ENCODE measurements around the gene OTUB2.

GRCh38 chr14:94045563-94046345 is 19.6 kb downstream of the OTUB2 start:
- TF ChIP-seq SRF (IDR thresholded peaks at IDR 0.05; ENCODE audit: low read depth, low read length) = no peak
- TF ChIP-seq YY1 (IDR thresholded peaks at IDR 0.05; ENCODE audit: low read depth, low read length) = no peak
- TF ChIP-seq RBBP5 (IDR thresholded peaks at IDR 0.05; ENCODE audit: borderline replicate concordance, low read depth, low read length) = no peak
- TF ChIP-seq JUND (IDR thresholded peaks at IDR 0.05; ENCODE audit: low read length) = no peak
- no peak for TF ChIP-seq SUZ12 (IDR thresholded peaks at IDR 0.05; ENCODE audit: low read length)
- no peak for TF ChIP-seq POLR2A (IDR thresholded peaks at IDR 0.05; ENCODE audit: control extremely low read depth in 1 of 2, low read depth in 2 of 2, low read length in 2 of 2)
- no peak for TF ChIP-seq CTCF (IDR thresholded peaks at IDR 0.05; ENCODE audit: control extremely low read depth in 1 of 3, insufficient read depth in 1 of 3, low read depth in 1 of 3, low read length in 3 of 3)
- TF ChIP-seq, protein P1, sequence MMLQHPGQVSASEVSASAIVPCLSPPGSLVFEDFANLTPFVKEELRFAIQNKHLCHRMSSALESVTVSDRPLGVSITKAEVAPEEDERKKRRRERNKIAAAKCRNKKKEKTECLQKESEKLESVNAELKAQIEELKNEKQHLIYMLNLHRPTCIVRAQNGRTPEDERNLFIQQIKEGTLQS (IDR thresholded peaks at IDR 0.05; ENCODE audit: insufficient read depth, low read depth, low read length) = no peak
- no peak for TF ChIP-seq EZH2 (IDR thresholded peaks at IDR 0.05; ENCODE audit: low read depth, low read length, severe bottlenecking)
- no peak for TF ChIP-seq RAD21 (IDR thresholded peaks at IDR 0.05 in 1 of 2, conservative IDR thresholded peaks at IDR 0.05 in 1 of 2; ENCODE audit: low read depth in 2 of 2, low read length in 2 of 2)
- TF ChIP-seq TEAD4 (IDR thresholded peaks at IDR 0.05; ENCODE audit: low read depth, low read length) = no peak
- TF ChIP-seq JUN (IDR thresholded peaks at IDR 0.05; ENCODE audit: low read depth, low read length) = no peak
- TF ChIP-seq BRCA1 (IDR thresholded peaks at IDR 0.05; ENCODE audit: low read depth, low read length) = no peak

All from H1 (cell line).